Activated naive CD4-positive, alpha-beta T cell treated with anti-CD3 and anti-CD28 coated beads, Interleukin-2, amount 50 U/mL, for 72 hours (primary cell): ENCODE data around the gene ZSCAN5A. TPM values are rescaled to one million over a fixed set of nuclear protein-coding genes. Genes with fewer than 3 reads are reported as not detected.
A peak's percentile ranks its signal among the peaks of the same experiment; 100 is the strongest.
"Not testable (repeated sequence)": the region's sequence is repeated elsewhere in the genome, so short reads cannot be mapped to it uniquely, and the experiment has no call there.

Experiments used
- ATAC-seq, 2 donors: fragments of 150-1000 bp; cut with Tn5 transposase; 2 replicates each; pipeline ENCODE4 v1.10.0; 2021; ENCODE audit warnings: mild to moderate bottlenecking in 2 of 2, moderate library complexity in 2 of 2
- DNase-seq, 2 donors: peaks; one replicate each; pipeline ENCODE4 v3.0.0; 2021 to 2022; ENCODE audit warnings: low spot score in 2 of 2
- H3K27ac Mint-ChIP-seq, 2 donors: one replicate each; pipeline ENCODE4 v1.8.0; 2022; ENCODE audit warnings: mild to moderate bottlenecking in 2 of 2, mixed read lengths in 2 of 2
- H3K36me3 Mint-ChIP-seq, 2 donors: one replicate each; pipeline ENCODE4 v1.8.0; 2022; ENCODE audit warnings: mixed read lengths in 2 of 2
- H3K9me3 Mint-ChIP-seq, 2 donors: one replicate each; pipeline ENCODE4 v1.8.0; 2022; ENCODE audit warnings: mixed read lengths in 2 of 2
- total RNA-seq, 2 donors: library from RNA; stranded (reverse); gene quantifications; one replicate each; pipeline ENCODE4 v1.2.3, GENCODE V29; 2022

The ZSCAN5A gene
- total RNA-seq, 2 donors from 2014 or later: 4.1 to 13.3 TPM

DNA sequence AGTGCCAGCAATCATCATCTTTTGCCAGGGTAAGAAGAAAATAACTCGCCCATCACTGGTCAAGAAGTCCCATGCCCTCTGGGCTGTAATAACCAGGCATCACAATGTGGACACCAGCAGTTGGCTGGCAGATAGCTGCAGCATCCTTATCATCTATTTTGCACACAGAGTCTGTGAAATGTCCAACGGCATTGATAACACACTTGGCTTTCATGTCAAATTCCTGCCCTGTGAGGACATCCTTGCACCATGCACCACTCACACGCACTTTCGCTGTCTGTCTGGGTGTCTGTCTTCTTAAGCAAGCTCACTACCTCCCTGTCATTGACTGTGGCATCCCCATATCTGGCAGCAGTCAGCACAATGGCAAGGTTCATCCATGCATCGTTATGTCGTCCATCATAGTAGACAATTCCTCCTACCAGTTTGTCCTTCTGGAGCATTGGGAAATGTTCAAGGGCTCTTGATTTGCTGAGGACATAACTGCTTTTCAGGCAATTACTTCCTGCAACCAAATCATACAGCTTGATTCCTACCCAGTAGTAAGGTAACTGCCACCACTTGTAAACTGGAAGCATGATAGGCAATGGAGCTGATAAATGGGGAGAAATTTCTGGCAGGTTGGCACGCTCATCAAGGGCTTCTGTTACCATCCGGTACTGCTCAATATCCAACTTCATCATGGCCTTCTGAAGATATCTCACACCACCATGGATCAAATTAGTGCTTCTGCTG is 6.8 kb upstream of the ZSCAN5A start:
- DNase-seq: no peak
- no peaks in the 10 kb centered on the region for H3K36me3 Mint-ChIP-seq
- H3K9me3 Mint-ChIP-seq: peaks cover 0 to 5% of the 10 kb centered on the region in 2 donors
- ATAC-seq: no peak
- no peak overlapping the region for H3K27ac Mint-ChIP-seq

DNA sequence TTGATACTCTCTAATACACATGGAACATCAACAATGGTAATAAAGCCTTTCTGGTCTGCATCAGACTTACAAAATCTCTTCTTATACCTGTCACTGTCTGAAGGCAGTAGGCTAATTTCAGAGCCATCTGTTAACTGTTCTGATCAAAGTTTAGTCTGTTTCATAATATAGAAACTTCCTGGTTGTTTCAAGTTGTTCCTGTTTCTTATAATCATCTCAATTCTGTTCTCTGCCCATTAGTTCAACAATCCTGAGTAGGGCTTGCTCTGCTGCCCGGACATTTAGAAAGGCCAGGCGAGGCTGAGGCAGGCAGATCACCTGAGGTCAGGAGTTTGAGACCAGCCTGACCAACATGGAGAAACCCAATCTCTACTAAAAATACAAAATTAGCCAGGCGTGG is 5.4 kb upstream of the ZSCAN5A start:
- Mint-ChIP-seq H3K9me3 (peaks cover 0 to 5% of the 10 kb centered on the region in 2 donors), H3K36me3 (no peaks in the 10 kb centered on the region), H3K27ac (no peak overlapping the region)
- ATAC-seq (no peak), DNase-seq (no peak)

DNA sequence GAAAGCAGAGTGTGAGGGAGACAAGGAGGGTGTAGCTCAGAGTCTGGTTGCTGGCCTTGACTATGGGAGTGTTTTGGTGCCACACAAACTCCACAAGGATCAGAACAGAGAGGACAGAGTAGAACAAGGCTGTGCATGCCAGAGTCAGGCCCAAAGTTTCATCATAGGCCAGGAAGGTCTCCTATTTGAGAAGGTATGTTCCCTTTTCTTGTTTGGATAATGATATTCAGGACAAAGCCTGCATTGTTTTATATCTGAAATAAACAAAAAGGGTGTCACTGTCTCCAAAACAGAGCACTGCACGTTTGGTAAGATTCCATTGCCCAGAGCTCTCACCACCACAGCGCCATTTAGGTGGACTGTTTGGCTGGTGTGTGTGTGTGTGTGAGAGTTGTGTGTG is 3.1 kb upstream of the ZSCAN5A start:
- ATAC-seq (no peak), DNase-seq (no peak)
- peaks cover 0 to 2% of the 10 kb centered on the region in 2 donors for H3K9me3 Mint-ChIP-seq
- peaks cover 11 to 12% of the 10 kb centered on the region in 2 donors for H3K36me3 Mint-ChIP-seq
- H3K27ac Mint-ChIP-seq: no peak overlapping the region

DNA sequence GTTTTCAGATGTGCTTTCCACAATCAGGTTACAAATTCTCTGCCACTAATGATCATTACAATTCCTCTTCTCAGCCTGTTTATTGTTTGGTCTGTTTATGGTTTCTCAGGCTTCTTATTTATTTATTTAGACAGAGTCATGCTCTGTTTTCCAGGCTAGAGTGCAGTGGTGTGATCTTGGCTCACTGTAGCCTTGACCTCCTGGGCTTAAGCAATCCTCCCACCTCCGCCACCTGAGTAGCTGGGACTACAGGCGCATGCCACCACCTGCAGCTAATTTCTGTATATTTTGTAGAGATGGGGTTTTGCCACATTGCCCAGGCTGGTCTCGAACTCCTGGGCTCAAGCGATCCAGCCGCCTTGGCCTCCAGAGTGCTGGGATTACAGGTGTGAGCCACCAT is 2.1 kb upstream of the ZSCAN5A start:
- DNase-seq (no peak), ATAC-seq (no peak)
- H3K36me3 Mint-ChIP-seq: peaks cover 12 to 21% of the 10 kb centered on the region in 2 donors
- H3K27ac Mint-ChIP-seq: no peak overlapping the region
- peaks cover 0 to 2% of the 10 kb centered on the region in 2 donors for H3K9me3 Mint-ChIP-seq

GRCh38 chr19:56315077-56315828 is 614 bp upstream of the ZSCAN5A start:
- H3K36me3 Mint-ChIP-seq: peaks cover 14 to 32% of the 10 kb centered on the region in 2 donors
- peak; percentile 79 to 86 for ATAC-seq
- DNase-seq: peak; percentile 84 to 89

GRCh38 chr19:56314018-56314380 is 640 bp downstream of the ZSCAN5A start:
- H3K9me3 Mint-ChIP-seq: peaks cover 0 to 2% of the 10 kb centered on the region in 2 donors
- DNase-seq: no peak

More at GRCh38 chr19:56315077-56315828, 614 bp upstream of the ZSCAN5A start:
- Mint-ChIP-seq H3K27ac (peak overlapping the region; percentile 98 to 100), H3K9me3 (peaks cover 0 to 2% of the 10 kb centered on the region in 2 donors)

GRCh38 chr19:56312787-56313657 is 1.6 kb downstream of the ZSCAN5A start:
- peaks cover 22 to 40% of the 10 kb centered on the region in 2 donors for H3K36me3 Mint-ChIP-seq
- H3K27ac Mint-ChIP-seq: peak overlapping the region; percentile 98 to 100
- DNase-seq (no peak), ATAC-seq (no peak)
- peaks cover 0 to 2% of the 10 kb centered on the region in 2 donors for H3K9me3 Mint-ChIP-seq

More at GRCh38 chr19:56314018-56314380, 640 bp downstream of the ZSCAN5A start:
- peak in 1 of 2 donors; percentile 20 for ATAC-seq
- Mint-ChIP-seq H3K27ac (peak overlapping the region; percentile 98 to 100), H3K36me3 (peaks cover 18 to 33% of the 10 kb centered on the region in 2 donors)

DNA sequence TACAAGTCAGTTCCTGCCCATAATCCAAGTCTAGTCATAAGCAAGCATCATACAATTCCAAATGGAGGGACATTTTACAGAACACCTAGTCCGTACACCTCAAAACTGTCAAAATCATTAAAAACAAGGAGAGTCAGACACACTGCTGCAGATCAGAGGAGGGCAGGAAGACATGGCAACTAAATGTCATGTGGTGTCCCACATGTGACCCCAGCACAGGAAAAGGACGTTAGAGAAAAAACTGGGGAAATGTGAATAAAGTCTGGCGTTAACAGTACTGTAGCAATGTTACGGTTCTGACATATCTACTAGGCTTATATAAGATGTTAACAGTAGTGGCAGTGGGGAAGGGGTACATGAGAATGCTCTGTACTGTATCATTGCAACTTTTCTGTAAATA is 2.3 kb downstream of the ZSCAN5A start:
- Mint-ChIP-seq H3K27ac (peak overlapping the region in 1 of 2 donors; percentile 5), H3K36me3 (peaks cover 22 to 40% of the 10 kb centered on the region in 2 donors)
- ATAC-seq: no peak

GRCh38 chr19:56310462-56310861 is 4.2 kb downstream of the ZSCAN5A start:
- peaks cover 22 to 40% of the 10 kb centered on the region in 2 donors for H3K36me3 Mint-ChIP-seq
- ATAC-seq: no peak
- H3K9me3 Mint-ChIP-seq: peaks cover 0 to 2% of the 10 kb centered on the region in 2 donors
- no peak overlapping the region for H3K27ac Mint-ChIP-seq
- no peak for DNase-seq

More for the DNA sequence above, 2.3 kb downstream of the ZSCAN5A start:
- no peak for DNase-seq
- peaks cover 0 to 2% of the 10 kb centered on the region in 2 donors for H3K9me3 Mint-ChIP-seq

DNA sequence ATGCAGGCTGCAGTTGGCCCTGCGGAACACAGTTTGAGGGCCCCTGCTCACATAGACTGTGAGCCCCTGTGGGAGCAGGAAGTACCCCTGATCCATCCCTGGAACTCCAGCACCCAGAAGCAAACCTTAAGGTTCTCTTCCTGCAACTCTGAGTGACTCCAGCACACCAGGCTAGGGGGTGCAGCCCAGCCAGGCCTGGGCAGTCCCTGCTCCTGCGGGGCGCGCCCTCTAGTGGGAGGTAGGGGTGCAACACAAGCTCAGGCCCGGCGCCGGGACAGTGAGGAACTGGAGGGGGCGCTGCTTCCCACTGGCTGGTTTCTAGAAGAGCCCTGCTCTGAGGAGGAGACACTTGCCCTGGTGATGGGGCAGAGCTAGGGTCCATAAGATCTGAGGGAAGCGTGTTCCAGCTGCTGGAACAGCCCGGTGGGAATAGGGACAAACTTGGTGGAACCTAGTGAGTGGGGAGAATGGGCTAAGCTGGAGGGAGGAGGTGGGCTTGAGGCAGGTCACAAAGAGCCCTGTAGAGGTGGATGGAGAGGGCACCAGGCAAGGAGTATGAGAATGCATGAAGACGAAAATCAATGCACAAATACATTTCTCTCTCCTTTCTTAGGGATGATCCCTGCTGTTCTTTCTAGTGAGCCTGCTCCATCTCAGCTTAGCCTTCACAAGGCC is 5.0 kb downstream of the ZSCAN5A start:
- peaks cover 22 to 40% of the 10 kb centered on the region in 2 donors for H3K36me3 Mint-ChIP-seq
- ATAC-seq (peak; percentile 21 to 50), DNase-seq (peak; percentile 62 to 79)
- peaks cover 0 to 2% of the 10 kb centered on the region in 2 donors for H3K9me3 Mint-ChIP-seq
- peak overlapping the region in 1 of 2 donors; percentile 65 for H3K27ac Mint-ChIP-seq

DNA sequence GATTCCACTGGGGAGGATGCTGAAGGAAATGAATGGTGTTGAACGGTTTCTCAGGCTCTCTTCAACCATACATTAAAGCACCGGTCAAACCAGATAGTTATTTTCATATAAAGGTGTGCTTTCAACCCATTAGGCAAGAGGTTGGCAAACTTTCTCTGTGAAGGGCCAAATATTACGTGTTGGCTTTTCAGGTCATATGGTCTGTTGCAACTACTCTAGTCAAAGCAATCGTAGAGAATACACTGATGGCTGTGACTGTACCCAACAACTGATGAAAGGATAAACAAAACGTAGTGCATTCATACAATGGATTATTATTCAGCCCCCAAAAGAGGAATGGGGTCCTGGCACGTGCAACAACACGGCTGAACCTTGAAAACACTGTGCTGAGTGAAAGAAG is 5.8 kb downstream of the ZSCAN5A start:
- peaks cover 0 to 2% of the 10 kb centered on the region in 2 donors for H3K9me3 Mint-ChIP-seq
- H3K27ac Mint-ChIP-seq: peak overlapping the region in 1 of 2 donors; percentile 65
- H3K36me3 Mint-ChIP-seq: peaks cover 26 to 35% of the 10 kb centered on the region in 2 donors
- DNase-seq (no peak), ATAC-seq (no peak)

DNA sequence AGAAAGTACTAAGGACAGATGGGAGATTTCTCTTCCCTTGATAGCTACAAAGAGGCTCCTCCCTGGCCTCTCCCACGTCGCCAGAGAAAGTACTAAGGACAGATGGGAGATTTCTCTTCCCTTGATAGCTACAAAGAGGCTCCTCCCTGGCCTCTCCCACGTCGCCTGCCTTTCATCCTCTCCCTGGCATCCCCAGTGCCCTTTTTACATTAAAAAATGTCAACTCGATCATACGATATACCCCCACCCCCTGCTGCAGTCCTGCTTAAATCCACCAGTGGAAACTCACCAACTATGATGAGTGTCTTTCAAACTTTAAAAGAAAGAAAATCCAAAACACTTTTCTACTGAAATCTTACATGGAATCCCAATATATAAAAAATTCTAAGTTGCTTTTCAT is 7.6 kb downstream of the ZSCAN5A start:
- not testable (repeated sequence) for ATAC-seq, DNase-seq, H3K9me3 Mint-ChIP-seq
- Mint-ChIP-seq H3K27ac (peak overlapping the region; percentile 39 to 57), H3K36me3 (peaks cover 16 to 27% of the 10 kb centered on the region in 2 donors)

DNA sequence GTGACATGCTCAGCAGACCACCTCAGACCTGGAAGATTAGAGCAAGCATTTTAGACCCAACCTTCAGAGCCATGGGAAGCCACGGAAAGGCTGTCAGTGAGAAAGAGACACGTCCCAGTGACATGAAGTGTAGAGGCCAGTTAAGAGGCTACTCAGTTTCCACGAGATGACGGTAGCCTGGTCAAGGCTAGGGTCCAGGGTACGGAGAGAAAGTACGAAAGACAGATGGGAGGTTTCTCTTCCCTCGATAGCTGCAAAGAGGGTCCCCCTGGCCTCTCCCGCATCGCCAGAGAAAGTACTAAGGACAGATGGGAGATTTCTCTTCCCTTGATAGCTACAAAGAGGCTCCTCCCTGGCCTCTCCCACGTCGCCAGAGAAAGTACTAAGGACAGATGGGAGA is 8.6 kb downstream of the ZSCAN5A start:
- H3K9me3 Mint-ChIP-seq: peaks cover 0 to 4% of the 10 kb centered on the region in 2 donors
- ATAC-seq: no peak
- H3K27ac Mint-ChIP-seq: no peak overlapping the region

DNA sequence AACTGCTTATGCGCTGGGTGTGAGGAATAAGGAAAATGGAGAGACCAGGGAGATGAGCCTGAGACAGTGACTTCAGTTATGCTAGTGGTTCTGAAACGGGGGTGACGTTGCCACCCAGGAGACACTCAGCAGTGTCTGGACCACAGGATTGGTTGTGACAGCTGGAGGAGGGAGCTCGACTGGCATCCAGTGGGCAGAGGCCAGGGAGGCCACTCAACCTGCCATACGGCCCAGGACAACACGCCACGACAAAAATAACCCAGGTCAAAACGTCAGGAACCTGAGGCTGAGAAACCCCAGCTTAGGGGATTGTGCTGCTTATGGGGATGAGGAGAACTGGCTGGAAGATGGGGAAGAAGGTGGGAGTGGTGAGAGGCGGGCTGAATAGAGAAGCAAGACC is 10.4 kb downstream of the ZSCAN5A start:
- H3K27ac Mint-ChIP-seq: peak overlapping the region in 1 of 2 donors; percentile 4
- ATAC-seq: no peak
- peaks cover 0 to 4% of the 10 kb centered on the region in 2 donors for H3K9me3 Mint-ChIP-seq
- peaks cover 11 to 28% of the 10 kb centered on the region in 2 donors for H3K36me3 Mint-ChIP-seq
- no peak for DNase-seq

More for the DNA sequence above, 8.6 kb downstream of the ZSCAN5A start:
- peaks cover 16 to 23% of the 10 kb centered on the region in 2 donors for H3K36me3 Mint-ChIP-seq
- no peak for DNase-seq

DNA sequence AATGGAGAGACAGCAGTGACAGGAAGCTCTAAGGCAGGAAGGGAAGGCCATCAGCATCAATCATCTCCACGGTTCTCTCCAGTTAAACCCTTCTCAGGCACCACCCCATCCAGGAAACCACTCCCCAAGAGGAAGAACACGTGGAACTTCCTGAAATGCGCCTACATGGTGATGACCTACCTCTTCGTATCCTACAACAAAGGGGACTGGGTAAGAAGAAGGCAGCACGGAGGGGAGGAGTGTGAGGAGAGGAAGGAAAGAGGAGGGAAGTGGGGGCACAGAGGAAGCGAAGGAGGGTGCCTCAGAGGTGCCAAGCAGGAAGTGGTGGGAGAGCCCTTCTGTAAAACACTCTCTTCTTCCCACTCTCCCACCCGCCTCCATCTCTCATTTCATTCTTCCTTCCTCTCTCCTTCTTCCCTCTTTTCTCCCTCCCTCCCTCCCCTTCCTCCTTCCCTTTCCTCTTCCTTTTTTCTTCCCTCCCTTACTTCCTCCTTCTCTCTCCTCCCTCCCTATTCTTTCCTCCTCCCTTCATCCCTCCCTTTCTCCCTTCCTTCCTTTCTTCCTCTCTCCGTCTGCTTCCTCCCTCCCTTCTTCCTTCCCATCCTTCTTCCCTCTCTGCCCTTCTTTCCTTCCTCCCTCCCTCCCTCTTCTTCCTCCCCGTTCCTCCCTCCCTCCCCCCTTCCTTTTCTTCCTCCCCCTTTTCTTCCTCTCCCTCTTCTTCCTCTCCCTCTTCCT is 12.6 kb downstream of the ZSCAN5A start:
- ATAC-seq (peak in 1 of 2 donors; percentile 57), DNase-seq (no peak)
- Mint-ChIP-seq H3K36me3 (peaks cover 7 to 20% of the 10 kb centered on the region in 2 donors), H3K27ac (peak overlapping the region; percentile 66 to 79), H3K9me3 (peaks cover 0 to 4% of the 10 kb centered on the region in 2 donors)
